GM23338 (cell line): ENCODE data around the gene CES2.

ENCODE experiments used
- CREB1 ChIP-seq: fragments of 250-450 bp; sonication (Bioruptor Pico); IDR thresholded peaks from 2 replicates; pipeline ENCODE4 v1.5.0; 2020; ENCODE audit warnings: low read depth, mild to moderate bottlenecking, moderate library complexity
- CTCF ChIP-seq, 2 experiments: fragments of 200-600 bp in 1 of 2; sonication (generic) in 1 of 2; conservative IDR thresholded peaks; 2 replicates each; pipeline versions ENCODE4 v1.5.1 to v1.6.1; 2016 to 2017; ENCODE audit warnings: antibody characterized with exemption in 2 of 2, low read depth in 2 of 2, mild to moderate bottlenecking in 2 of 2, moderate library complexity in 1 of 2
- ETS1 ChIP-seq: IDR thresholded peaks from 2 replicates; pipeline ENCODE4 v1.6.1; 2016; ENCODE audit warnings: antibody characterized with exemption
- EZH2 ChIP-seq: fragments of 200-600 bp; sonication (generic); IDR thresholded peaks from one replicate; pipeline ENCODE4 v1.8.0; 2017; ENCODE audit warnings: antibody characterized with exemption, mild to moderate bottlenecking, low read depth; ENCODE audit not compliant: unreplicated experiment
- EZH2phosphoT487 ChIP-seq: fragments of 200-600 bp; sonication (generic); IDR thresholded peaks from one replicate; pipeline ENCODE4 v1.8.1; 2018; ENCODE audit warnings: antibody characterized with exemption; ENCODE audit not compliant: unreplicated experiment
- JUNB ChIP-seq: IDR thresholded peaks from one replicate; pipeline ENCODE4 v1.6.1; 2016; ENCODE audit warnings: antibody characterized with exemption; ENCODE audit not compliant: unreplicated experiment
- POLR2AphosphoS5 ChIP-seq: IDR thresholded peaks from 2 replicates; pipeline ENCODE4 v1.6.1; 2016; ENCODE audit warnings: antibody characterized with exemption, low read depth
- ZNF114 ChIP-seq: fragments of 250-450 bp; sonication (Bioruptor Pico); IDR thresholded peaks from 2 replicates; pipeline ENCODE4 v1.5.0; 2020; ENCODE audit warnings: mild to moderate bottlenecking, moderate library complexity
- ZNF331 ChIP-seq: fragments of 250-450 bp; sonication (Bioruptor Pico); IDR thresholded peaks from 2 replicates; pipeline ENCODE4 v1.5.0; 2020; ENCODE audit warnings: low read depth, mild to moderate bottlenecking, moderate library complexity
- TF ChIP-seq, protein P1 (sequence below): IDR thresholded peaks from one replicate; pipeline ENCODE4 v1.6.1; 2018; ENCODE audit warnings: antibody characterized with exemption; ENCODE audit not compliant: unreplicated experiment

DNA sequence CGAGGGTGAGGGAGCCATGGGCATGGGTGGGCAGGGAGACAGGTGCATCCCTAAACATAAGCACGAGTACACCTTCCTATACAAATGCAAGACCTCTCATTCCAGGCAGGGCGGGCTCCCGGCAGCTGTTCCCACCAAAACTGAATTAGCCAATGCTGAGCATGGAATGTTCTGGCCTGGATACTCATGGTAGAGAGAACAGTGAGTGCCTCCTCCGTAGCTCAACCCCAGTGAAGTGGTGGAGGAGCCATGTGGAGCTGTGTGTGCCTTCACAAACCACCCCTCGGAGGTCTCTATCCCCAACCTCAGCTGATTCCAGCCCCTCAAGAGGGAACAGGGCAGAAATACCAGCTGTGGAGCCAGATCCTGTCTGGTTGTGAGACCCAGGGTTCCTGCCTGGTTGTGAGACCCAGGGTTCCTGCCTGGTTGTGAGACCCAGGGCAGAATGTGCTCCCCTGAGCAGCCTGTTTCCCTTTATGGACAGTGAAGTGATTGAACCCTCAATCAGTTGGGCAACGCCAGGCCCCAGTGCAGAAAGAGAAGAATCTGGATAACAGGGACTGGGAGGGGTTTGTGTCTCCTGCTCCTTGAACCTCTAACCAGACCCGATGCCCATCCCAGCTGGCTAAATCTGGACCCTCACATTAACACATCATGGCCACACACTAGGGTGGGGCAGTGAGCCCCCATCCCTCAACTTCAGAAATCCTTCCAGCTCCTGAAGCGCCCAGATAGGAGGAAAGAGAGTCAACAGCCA lies 14.2 kb upstream of the CES2 start:
- no peak for TF ChIP-seq EZH2
- no peak for TF ChIP-seq CREB1 (CRISPR knock-in tag)
- no peak for TF ChIP-seq CTCF (conservative IDR thresholded peaks at IDR 0.05; ENCODE audit: low read depth in 2 of 2)
- no peak for TF ChIP-seq POLR2AphosphoS5
- no peak for TF ChIP-seq ETS1
- TF ChIP-seq ZNF331 (CRISPR knock-in tag) = no peak
- TF ChIP-seq EZH2phosphoT487 = no peak
- no peak for TF ChIP-seq ZNF114 (CRISPR knock-in tag)
- TF ChIP-seq, protein P1, sequence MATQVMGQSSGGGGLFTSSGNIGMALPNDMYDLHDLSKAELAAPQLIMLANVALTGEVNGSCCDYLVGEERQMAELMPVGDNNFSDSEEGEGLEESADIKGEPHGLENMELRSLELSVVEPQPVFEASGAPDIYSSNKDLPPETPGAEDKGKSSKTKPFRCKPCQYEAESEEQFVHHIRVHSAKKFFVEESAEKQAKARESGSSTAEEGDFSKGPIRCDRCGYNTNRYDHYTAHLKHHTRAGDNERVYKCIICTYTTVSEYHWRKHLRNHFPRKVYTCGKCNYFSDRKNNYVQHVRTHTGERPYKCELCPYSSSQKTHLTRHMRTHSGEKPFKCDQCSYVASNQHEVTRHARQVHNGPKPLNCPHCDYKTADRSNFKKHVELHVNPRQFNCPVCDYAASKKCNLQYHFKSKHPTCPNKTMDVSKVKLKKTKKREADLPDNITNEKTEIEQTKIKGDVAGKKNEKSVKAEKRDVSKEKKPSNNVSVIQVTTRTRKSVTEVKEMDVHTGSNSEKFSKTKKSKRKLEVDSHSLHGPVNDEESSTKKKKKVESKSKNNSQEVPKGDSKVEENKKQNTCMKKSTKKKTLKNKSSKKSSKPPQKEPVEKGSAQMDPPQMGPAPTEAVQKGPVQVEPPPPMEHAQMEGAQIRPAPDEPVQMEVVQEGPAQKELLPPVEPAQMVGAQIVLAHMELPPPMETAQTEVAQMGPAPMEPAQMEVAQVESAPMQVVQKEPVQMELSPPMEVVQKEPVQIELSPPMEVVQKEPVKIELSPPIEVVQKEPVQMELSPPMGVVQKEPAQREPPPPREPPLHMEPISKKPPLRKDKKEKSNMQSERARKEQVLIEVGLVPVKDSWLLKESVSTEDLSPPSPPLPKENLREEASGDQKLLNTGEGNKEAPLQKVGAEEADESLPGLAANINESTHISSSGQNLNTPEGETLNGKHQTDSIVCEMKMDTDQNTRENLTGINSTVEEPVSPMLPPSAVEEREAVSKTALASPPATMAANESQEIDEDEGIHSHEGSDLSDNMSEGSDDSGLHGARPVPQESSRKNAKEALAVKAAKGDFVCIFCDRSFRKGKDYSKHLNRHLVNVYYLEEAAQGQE = no peak
- no peak for TF ChIP-seq JUNB
